Right renal cortex interstitium (tissue), 3 donors: ENCODE measurements around the gene FSD1L. TPM values are rescaled to one million over a fixed set of nuclear protein-coding genes. Genes with fewer than 3 reads are reported as not detected.
"Not testable (repeated sequence)": the region's sequence is repeated elsewhere in the genome, so short reads cannot be mapped to it uniquely, and the experiment has no call there.

ENCODE experiments used
- DNase-seq, 3 donors: peaks; one replicate each; pipeline ENCODE4 v3.0.0-alpha.2; 2013; ENCODE audit warnings: low read depth in 3 of 3, low spot score in 2 of 3
- polyA plus RNA-seq, 3 donors: library from polyadenylated mRNA; unstranded; fragments of 120-200 nt; gene quantifications; one replicate each; pipeline ENCODE4 v1.2.1, GENCODE V29; 2013; ENCODE audit not compliant: insufficient read length in 3 of 3

Gene FSD1L
- polyA plus RNA-seq, 3 donors = 9.5 to 10.7 (median 10.6) TPM

DNA sequence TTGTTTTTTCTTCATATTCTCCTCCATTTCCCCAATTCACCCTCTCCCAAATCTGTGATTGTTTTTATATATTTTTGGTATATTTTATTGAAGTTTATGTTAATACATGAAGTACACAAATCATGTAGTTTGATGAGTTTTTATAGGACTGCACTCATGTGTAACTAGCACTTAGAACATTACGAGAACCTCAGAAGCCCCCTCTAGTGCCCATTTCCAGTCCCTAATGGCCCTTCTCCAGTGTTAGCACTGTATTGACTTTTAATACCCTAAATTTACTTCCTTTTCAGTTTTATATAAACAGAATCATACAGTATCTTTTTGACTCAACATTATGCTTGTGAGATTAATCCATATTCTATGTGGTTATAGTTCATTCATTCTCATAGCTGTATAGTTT lies 91.6 kb downstream of the FSD1L start:
- no peak for DNase-seq

- DNase-seq = no peak
These were observed 94.0 kb downstream of the FSD1L start for GRCh38 chr9:105541838-105542237.

DNA sequence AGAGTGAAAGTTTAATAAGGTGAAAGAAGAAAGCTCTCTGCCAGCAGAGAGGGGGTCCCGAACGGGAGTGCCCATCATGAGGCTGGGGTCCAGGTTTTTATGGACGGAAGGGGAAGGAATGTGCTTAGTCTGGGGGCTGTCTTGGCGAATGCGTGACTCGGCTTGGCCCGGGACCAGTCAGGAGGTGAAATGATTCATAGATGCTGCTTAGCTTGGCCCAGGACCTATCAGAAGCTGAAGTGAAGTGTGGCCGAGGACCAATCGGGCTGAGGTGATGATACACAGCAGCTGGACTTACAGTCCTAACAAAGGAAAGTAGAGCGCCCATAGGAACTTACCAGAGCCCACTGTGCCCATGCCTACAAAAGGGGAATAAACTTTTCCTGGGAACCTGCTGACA lies 106.2 kb downstream of the FSD1L start:
- no peak for DNase-seq

DNA sequence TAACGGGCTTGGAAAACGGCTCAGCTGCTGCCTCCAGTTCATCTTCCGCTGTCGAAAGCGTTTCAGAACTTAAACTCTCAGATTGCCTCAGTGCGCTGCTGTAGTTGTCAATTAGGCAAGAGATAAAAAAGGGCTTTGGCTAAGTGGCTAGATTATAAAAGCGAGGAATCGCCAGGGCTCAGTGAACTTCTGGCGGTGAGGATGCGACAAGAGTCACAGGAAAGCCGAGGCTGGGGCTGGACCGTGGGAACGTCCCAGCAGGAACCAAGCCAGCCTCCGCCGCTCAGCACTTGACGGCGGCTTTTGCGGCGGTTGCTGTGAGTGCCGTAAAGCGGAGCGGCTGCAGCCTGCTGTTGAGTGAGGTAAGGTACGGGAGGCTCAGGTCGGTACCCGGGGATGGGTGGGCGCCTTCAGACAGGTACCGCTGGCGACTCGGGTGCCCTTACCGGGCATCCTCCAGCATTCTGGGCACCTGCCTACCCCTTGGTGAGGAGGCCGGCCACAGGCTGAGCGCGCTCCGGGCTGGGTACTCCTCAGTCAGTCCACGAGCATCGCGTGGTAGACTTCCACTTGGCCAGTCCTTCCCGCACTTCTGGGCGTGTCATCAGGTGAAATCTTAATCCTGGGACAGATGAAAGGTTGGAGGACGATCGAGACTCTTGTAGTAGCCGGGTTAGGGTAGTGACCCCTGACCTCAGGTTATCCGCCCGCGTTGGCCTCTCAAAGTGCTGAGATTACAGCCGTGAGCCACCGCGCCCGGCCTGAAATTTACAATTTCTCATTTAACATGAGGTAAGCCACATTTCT lies 110.2 kb downstream of the FSD1L start, which contains the start of gene FKTN:
TSS of gene FKTN (plus strand) at position 328 of the 807 bp plus-strand sequence. CDS start 16,902 bp downstream, outside the sequence.
- peak; percentile 65 to 74 (median 65) for DNase-seq

GRCh38 chr9:105572455-105572854 lies 124.6 kb downstream of the FSD1L start:
- DNase-seq = no peak

- not testable (repeated sequence) for DNase-seq
These were observed 132.1 kb downstream of the FSD1L start for GRCh38 chr9:105579952-105580351.

DNA sequence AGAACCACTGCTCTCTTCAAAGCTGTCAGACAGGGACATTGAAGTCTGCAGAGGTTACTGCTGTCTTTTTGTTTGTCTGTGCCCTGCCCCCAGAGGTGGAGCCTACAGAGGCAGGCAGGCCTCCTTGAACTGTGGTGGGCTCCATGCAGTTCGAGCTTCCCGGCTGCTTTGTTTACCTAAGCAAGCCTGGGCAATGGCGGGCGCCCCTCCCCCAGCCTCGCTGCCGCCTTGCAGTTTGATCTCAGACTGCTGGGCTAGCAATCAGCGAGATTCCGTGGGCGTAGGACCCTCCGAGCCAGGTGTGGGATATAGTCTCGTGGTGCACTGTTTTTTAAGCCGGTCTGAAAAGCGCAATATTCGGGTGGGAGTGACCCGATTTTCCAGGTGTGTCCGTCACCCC lies 133.7 kb downstream of the FSD1L start:
- DNase-seq = not testable (repeated sequence)

DNA sequence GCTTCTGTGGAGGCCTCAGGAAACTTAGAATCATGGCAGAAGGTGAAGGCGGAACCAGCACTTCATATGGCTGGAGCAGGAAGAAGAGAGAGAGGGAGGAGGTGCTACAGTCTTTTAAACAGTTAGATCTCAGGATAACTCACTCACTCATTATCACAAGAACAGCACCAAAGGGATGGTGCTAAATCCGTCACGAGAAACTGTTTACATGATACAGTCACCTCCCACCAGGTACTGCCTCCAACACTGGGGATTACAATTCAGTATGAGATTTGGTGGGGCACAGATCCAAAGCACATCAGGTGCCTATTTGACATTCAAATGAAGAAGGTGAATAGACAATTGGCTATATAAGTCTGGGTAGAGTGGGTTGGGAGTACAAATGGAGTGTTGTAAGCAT lies 145.3 kb downstream of the FSD1L start:
- no peak for DNase-seq

Other genes with a start within 250 kb of the FSD1L start
- 10 to 100 TPM; 54.1 to 61.6 (median 58.0) TPM for gene SLC44A1, start 203.4 kb upstream of the FSD1L start, polyA plus RNA-seq
- gene FKTN, start 110.1 kb downstream of the FSD1L start, polyA plus RNA-seq = 10 to 100 TPM; 22.3 to 28.1 (median 24.8) TPM
- 1 to 10 TPM; 1.6 to 2.7 (median 2.1) TPM for gene TAL2, start 214.4 kb downstream of the FSD1L start, polyA plus RNA-seq
- gene TMEM38B, start 246.5 kb downstream of the FSD1L start, polyA plus RNA-seq = 10 to 100 TPM; 30.2 to 53.3 (median 48.2) TPM